WTC11 (cell line): Measurements from ENCODE around the gene HDAC10. TPM values are rescaled to one million over a fixed set of nuclear protein-coding genes. Genes with fewer than 3 reads are reported as not detected.

Experiments used
- ATAC-seq: fragments of 200-7000 bp; cut with Tn5 transposase; 2 replicates; pipeline ENCODE4 v1.10.0; 2021; ENCODE audit warnings: mild to moderate bottlenecking, moderate library complexity
- CTCF ChIA-PET: fragments of 300-600 bp; sonication (Branson Sonifier 250); formaldehyde crosslinking; loops from one replicate; lab custom pipeline; 2021; ENCODE audit warnings: antibody characterized with exemption; lab: Charles Lee
- POLR2A ChIA-PET: fragments of 350-600 bp; sonication (Branson Sonifier 250); formaldehyde crosslinking; loops from one replicate; lab custom pipeline; 2021; ENCODE audit warnings: antibody characterized with exemption; lab: Charles Lee
- DNase-seq: peaks from one replicate; pipeline ENCODE4 v3.0.0; 2021; ENCODE audit warnings: low spot score
- H3K27ac Mint-ChIP-seq: 2 replicates; pipeline ENCODE4 v1.8.0; 2021; ENCODE audit warnings: mixed read lengths
- H3K27me3 Mint-ChIP-seq: 2 replicates; pipeline ENCODE4 v1.8.0; 2021; ENCODE audit warnings: low read depth, mild to moderate bottlenecking, moderate library complexity, mixed read lengths
- H3K36me3 Mint-ChIP-seq: 2 replicates; pipeline ENCODE4 v1.8.0; 2021; ENCODE audit warnings: mixed read lengths
- H3K4me1 Mint-ChIP-seq: 2 replicates; pipeline ENCODE4 v1.8.0; 2022; ENCODE audit warnings: mixed read lengths
- H3K4me3 Mint-ChIP-seq: 2 replicates; pipeline ENCODE4 v1.8.0; 2021; ENCODE audit warnings: mild to moderate bottlenecking, moderate library complexity, mixed read lengths
- H3K9me3 Mint-ChIP-seq: 2 replicates; pipeline ENCODE4 v1.8.0; 2021; ENCODE audit warnings: mixed read lengths
- AR ChIP-seq: fragments of 250-450 bp; sonication (Bioruptor Pico); IDR thresholded peaks from 2 replicates; pipeline ENCODE4 v1.9.0; 2021; ENCODE audit warnings: mild to moderate bottlenecking
- CDX4 ChIP-seq: fragments of 250-450 bp; sonication (Bioruptor Pico); IDR thresholded peaks from 2 replicates; pipeline ENCODE4 v1.9.0; 2021; ENCODE audit warnings: moderate library complexity, mild to moderate bottlenecking, inconsistent platforms, borderline replicate concordance
- E2F1 ChIP-seq: sonication (generic); formaldehyde crosslinking; IDR thresholded peaks from 2 replicates; pipeline ENCODE4 v1.8.0; 2022; ENCODE audit warnings: mild to moderate bottlenecking, missing genetic modification reagents
- ESRRA ChIP-seq: sonication (generic); formaldehyde crosslinking; IDR thresholded peaks from 2 replicates; pipeline ENCODE4 v1.8.1; 2022; ENCODE audit warnings: mild to moderate bottlenecking, missing genetic modification reagents, borderline replicate concordance
- ETV6 ChIP-seq: sonication (generic); formaldehyde crosslinking; IDR thresholded peaks from 2 replicates; pipeline ENCODE4 v1.8.1; 2022; ENCODE audit warnings: mild to moderate bottlenecking, missing genetic modification reagents
- FOXP1 ChIP-seq: sonication (generic); formaldehyde crosslinking; IDR thresholded peaks from 2 replicates; pipeline ENCODE4 v1.8.0; 2022; ENCODE audit warnings: missing genetic modification reagents, mild to moderate bottlenecking, moderate library complexity, borderline replicate concordance
- HMGXB4 ChIP-seq: sonication (generic); formaldehyde crosslinking; IDR thresholded peaks from 2 replicates; pipeline ENCODE4 v1.8.1; 2023; ENCODE audit warnings: mild to moderate bottlenecking, moderate library complexity, missing genetic modification reagents
- IRF2 ChIP-seq: sonication (generic); formaldehyde crosslinking; IDR thresholded peaks from 2 replicates; pipeline ENCODE4 v1.8.0; 2022; ENCODE audit warnings: low read depth, missing genetic modification reagents, borderline replicate concordance
- JAZF1 ChIP-seq: fragments of 250-450 bp; sonication (Bioruptor Pico); IDR thresholded peaks from 2 replicates; pipeline ENCODE4 v1.9.0; 2021; ENCODE audit warnings: moderate library complexity, mild to moderate bottlenecking, inconsistent platforms
- KAT7 ChIP-seq: sonication (generic); formaldehyde crosslinking; IDR thresholded peaks from 2 replicates; pipeline ENCODE4 v1.8.1; 2023; ENCODE audit warnings: missing genetic modification reagents, mild to moderate bottlenecking, borderline replicate concordance
- MXD4 ChIP-seq: fragments of 250-450 bp; sonication (Bioruptor Pico); IDR thresholded peaks from 2 replicates; pipeline ENCODE4 v1.8.0; 2021; ENCODE audit warnings: mild to moderate bottlenecking, moderate library complexity, borderline replicate concordance
- NR1H2 ChIP-seq: sonication (generic); formaldehyde crosslinking; IDR thresholded peaks from 2 replicates; pipeline ENCODE4 v1.9.0; 2021; ENCODE audit warnings: mild to moderate bottlenecking, moderate library complexity, missing genetic modification reagents
- NR3C1 ChIP-seq: sonication (generic); formaldehyde crosslinking; conservative IDR thresholded peaks from 2 replicates; pipeline ENCODE4 v1.8.1; 2023; ENCODE audit warnings: low read depth, mild to moderate bottlenecking, missing genetic modification reagents
- PRRX2 ChIP-seq: fragments of 250-450 bp; sonication (Bioruptor Pico); IDR thresholded peaks from 2 replicates; pipeline ENCODE4 v1.8.0; 2021; ENCODE audit warnings: mild to moderate bottlenecking
- SMAD4 ChIP-seq: sonication (generic); formaldehyde crosslinking; IDR thresholded peaks from 2 replicates; pipeline ENCODE4 v1.8.0; 2022; ENCODE audit warnings: mild to moderate bottlenecking, missing genetic modification reagents
- STAT6 ChIP-seq: sonication (generic); formaldehyde crosslinking; conservative IDR thresholded peaks from 2 replicates; pipeline ENCODE4 v1.8.1; 2023; ENCODE audit warnings: mild to moderate bottlenecking, low read depth, missing genetic modification reagents, moderate library complexity
- TCF7 ChIP-seq: sonication (generic); formaldehyde crosslinking; IDR thresholded peaks from 2 replicates; pipeline ENCODE4 v1.8.0; 2022; ENCODE audit warnings: mild to moderate bottlenecking, low read depth, missing genetic modification reagents, moderate library complexity
- USF2 ChIP-seq: sonication (generic); formaldehyde crosslinking; IDR thresholded peaks from 2 replicates; pipeline ENCODE4 v1.8.1; 2023; ENCODE audit warnings: mild to moderate bottlenecking, missing genetic modification reagents, moderate library complexity
- ZNF281 ChIP-seq: sonication (generic); formaldehyde crosslinking; IDR thresholded peaks from 2 replicates; pipeline ENCODE4 v1.8.0; 2023; ENCODE audit warnings: mild to moderate bottlenecking, missing genetic modification reagents
- total RNA-seq: library from RNA; stranded (reverse); gene quantifications from 3 replicates; pipeline ENCODE4 v1.2.3, GENCODE V29; 2021

HDAC10 gene
- total RNA-seq, 1 experiment from 2014 or later: 40.9 TPM

- Mint-ChIP-seq H3K9me3 (peaks cover 4% of the 10 kb centered on the region; the same call in 1 of the 2 replicates), H3K27me3 (no peaks in the 10 kb centered on the region), H3K4me1 (peaks cover 12% of the 10 kb centered on the region)
- ATAC-seq: no peak
- POLR2A ChIA-PET: no interaction called here
- TF ChIP-seq PRRX2: no peak
- TF ChIP-seq ETV6 (CRISPR knock-in tag): no peak
- no peak for TF ChIP-seq STAT6 (CRISPR knock-in tag)
- no peak for TF ChIP-seq MXD4 (CRISPR knock-in tag)
- TF ChIP-seq SMAD4 (CRISPR knock-in tag): no peak
- no peak for TF ChIP-seq TCF7
- TF ChIP-seq, all 79 proteins: peak for 0
- Mint-ChIP-seq H3K4me3 (no peak overlapping the region), H3K36me3 (peaks cover 14% of the 10 kb centered on the region), H3K27ac (no peak overlapping the region)
- no peak for DNase-seq
- CTCF ChIA-PET: no interaction called here
These were observed 47.8 kb downstream of the HDAC10 start for GRCh38 chr22:50203288-50203687.

GRCh38 chr22:50202130-50202666, 48.9 kb downstream of the HDAC10 start:
- no peak overlapping the region for H3K27ac Mint-ChIP-seq
- ChIA-PET POLR2A (no interaction called here), CTCF (interaction anchor here (0.8 kb wide), 1 partner anchor 12 kb away, joined by 3 read pairs; no protein-coding TSS in a partner anchor)
- H3K27me3 Mint-ChIP-seq: no peaks in the 10 kb centered on the region
- TF ChIP-seq FOXP1 (CRISPR knock-in tag): no peak
- TF ChIP-seq E2F1: no peak
- TF ChIP-seq HMGXB4 (CRISPR knock-in tag): no peak
- no peak for TF ChIP-seq IRF2 (CRISPR knock-in tag)
- no peak for TF ChIP-seq ESRRA (CRISPR knock-in tag)
- TF ChIP-seq AR (CRISPR knock-in tag): no peak
- no peak for TF ChIP-seq NR1H2
- TF ChIP-seq CDX4 (CRISPR knock-in tag): no peak
- no peak for TF ChIP-seq ZNF281 (CRISPR knock-in tag)
- TF ChIP-seq KAT7 (CRISPR knock-in tag): no peak
- TF ChIP-seq NR3C1 (CRISPR knock-in tag): no peak
- TF ChIP-seq USF2 (CRISPR knock-in tag): no peak
- no peak for TF ChIP-seq JAZF1 (CRISPR knock-in tag)
- TF ChIP-seq, all 79 proteins: peak for 0
- DNase-seq (no peak), ATAC-seq (no peak)
- H3K36me3 Mint-ChIP-seq: peaks cover 14% of the 10 kb centered on the region
- H3K4me1 Mint-ChIP-seq: peaks cover 12% of the 10 kb centered on the region
- H3K9me3 Mint-ChIP-seq: peaks cover 4% of the 10 kb centered on the region; the same call in 1 of the 2 replicates
- H3K4me3 Mint-ChIP-seq: peak overlapping the region; percentile 71
